NOMO-1 (cell line): ENCODE data around the gene PPP1R9B.

ENCODE experiments used
- DNase-seq, 2 experiments: peaks; one replicate each; lab custom pipeline; 2025; ENCODE audit not compliant: unreplicated experiment in 2 of 2; lab: John Stamatoyannopoulos, UW

Gene PPP1R9B

DNA sequence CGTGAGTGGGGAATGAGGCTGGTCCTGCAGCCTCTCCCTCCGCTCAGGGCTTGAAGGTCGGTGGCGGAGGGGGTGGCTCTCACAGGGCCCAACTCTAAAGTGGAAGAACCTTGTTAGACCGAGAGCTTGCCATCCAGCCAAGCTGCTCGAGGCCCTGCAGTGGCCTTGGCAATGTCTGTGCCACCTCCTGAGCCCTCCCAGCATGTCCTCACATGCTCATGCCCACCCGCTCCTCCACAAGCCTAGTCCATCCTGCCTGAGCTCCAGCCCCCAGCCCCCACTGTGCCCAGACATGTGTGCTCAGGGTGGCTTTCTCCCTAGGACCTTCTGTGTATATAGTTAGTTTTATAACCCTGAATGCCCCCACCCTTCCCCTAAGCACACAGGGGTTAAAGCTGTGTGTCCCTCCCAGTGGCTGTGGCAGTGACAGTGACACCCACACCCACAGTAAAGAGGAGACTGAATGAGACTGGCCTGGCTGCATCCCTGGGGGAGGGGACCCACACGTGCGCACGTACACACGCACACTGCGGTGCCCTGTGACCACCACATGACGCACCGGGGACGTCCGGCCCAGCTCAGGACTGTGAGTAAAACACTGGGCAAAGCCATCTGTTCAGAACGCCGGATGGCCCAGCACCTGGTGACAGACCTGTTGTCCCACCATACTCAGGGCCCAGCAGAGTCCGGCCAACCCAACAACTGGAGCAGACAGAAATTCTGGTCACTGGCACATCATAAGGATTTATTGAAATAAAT is 39.7 kb downstream of the PPP1R9B start:
- DNase-seq: no peak

DNA sequence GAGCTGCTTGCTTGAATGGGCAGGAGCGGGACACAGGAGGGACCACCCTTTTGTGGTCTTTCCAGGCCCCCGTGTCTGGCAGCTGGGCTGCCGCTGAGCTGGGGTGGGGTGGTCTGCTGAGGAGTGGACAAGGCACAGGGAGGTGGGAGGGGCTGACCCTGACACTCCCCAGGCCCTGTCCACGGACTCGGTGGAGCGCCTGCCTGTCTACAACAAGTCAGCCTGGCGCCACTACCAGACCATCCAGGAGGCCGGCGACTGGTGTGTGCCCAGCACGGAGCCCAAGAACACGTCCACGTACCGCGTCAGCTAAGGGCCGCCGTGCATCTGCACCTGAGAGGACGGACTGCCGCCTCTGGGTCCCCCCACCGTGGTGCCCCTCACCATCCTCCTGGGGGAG is 40.7 kb downstream of the PPP1R9B start:
- no peak for DNase-seq

DNA sequence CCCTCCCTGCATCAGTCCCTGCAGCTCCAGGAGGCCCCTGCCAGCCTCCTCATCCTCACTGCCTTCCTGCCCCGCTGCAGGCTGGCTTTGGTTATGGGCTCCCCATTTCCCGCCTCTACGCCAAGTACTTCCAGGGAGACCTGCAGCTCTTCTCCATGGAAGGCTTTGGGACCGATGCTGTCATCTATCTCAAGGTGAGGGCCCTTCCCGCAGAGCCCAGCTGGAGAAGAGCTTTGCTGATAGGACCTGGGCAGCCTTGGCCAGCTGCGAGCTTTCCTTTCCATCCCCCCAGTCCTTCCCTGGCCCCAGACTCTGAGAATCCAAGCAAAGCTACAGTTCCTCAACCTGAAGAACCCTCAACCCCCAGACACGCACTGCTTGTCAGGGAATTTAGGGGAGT is 41.3 kb downstream of the PPP1R9B start:
- no peak for DNase-seq

DNA sequence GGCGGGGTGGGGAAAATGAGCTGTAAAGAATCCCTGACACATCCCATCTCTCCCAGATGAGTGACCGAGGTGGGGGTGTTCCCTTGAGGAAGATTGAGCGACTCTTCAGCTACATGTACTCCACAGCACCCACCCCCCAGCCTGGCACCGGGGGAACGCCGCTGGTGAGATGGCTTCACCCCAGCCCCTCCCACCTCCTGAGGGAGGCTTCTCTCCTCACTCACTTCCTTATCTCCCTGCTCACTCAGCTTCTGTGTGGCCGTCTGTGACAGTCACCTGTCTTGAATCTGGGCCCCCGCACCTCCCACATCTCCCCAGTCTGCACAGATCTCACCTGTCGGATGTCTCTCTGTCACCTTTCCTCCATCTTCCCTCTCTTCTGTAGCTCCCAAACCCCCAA is 41.9 kb downstream of the PPP1R9B start:
- DNase-seq: no peak

DNA sequence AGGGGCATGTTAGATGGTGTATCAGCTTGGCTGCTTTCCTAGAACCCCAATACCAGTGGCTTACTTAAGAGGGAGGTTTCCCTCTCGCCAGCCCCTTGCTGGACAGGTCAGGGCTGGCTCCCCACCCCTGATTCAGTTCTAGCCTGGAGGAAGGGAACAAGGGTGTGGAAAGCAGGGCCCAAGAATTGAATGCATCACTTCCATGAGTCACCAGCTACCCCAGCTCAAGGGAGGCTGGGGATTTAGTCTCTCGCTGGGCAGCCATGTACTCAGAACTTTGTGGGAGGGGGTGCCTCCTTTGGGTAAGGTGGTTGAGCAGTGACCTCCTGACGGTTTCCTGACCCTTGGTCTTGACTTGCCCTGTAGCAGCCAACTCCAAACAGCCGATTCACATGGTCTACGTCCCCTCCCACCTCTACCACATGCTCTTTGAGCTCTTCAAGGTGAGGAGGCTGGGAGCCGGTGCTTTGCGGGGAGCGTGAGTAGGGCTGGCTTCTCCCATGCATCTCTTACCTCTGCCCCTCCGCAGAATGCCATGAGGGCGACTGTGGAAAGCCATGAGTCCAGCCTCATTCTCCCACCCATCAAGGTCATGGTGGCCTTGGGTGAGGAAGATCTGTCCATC is 42.6 kb downstream of the PPP1R9B start:
- DNase-seq: no peak

DNA sequence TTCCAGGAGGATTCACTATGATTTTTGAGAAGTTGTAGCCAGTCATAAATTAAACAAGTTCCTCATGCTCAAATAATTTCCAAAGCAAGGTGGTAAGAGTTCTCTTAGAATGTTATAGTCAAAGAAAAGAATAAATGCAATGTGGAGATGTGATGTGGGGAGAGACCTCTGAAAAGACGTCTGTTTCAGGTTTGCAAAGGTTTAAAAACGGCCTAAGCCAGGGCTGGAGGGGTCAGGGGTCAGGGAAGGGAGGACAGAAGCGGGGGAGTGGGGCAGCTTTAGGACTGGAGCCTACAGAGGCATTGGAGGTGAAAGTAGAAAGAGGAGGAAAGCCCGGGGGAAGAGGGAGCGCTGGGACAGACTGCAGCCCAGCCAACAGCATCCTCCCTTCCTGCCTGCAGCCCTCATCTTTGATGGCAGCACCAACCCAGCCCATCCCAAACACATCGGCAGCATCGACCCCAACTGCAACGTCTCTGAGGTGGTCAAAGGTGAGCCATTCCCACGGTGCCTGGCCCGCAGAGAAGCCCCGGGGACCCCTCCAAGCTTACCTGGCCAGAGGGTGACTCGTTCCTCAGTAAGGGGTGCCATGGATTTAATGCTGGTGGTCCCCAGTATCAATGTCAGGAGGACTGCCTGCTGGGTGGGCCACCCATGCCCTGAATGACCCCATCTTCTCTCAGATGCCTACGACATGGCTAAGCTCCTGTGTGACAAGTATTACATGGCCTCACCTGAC is 43.9 kb downstream of the PPP1R9B start:
- DNase-seq: no peak

DNA sequence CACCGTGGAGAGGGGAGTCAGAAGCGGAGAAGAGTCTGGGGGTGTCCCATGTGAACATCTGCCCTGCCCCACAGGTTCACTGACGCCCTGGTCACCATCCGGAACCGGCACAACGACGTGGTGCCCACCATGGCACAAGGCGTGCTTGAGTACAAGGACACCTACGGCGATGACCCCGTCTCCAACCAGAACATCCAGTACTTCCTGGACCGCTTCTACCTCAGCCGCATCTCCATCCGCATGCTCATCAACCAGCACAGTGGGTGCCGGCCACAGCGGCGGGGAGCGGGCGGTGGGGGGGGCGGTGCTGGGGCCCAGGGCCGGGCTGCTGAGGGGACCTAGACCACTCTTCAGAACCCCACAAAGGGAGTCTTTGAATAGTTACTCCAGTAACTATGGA is 44.7 kb downstream of the PPP1R9B start:
- no peak for DNase-seq

DNA sequence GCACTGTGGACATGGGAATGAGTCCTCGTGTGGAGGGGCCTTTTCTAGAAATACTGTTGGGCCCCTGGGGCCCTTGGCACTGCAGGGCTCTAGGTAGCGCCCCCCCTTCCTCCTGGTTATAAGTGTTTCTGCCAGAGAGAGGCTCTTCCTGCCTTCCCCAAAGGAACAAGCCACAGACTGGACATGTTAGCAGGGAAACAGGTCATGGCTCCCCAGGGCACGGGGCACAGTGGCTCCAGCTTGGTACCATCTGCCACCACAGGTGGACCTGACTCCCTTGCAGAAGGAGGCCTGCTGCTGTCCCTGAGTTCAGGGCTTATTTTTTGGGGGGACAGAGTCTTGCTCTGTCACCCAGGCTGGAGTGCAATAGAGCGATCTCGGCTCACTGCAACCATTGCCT is 46.5 kb downstream of the PPP1R9B start:
- DNase-seq: no peak

DNA sequence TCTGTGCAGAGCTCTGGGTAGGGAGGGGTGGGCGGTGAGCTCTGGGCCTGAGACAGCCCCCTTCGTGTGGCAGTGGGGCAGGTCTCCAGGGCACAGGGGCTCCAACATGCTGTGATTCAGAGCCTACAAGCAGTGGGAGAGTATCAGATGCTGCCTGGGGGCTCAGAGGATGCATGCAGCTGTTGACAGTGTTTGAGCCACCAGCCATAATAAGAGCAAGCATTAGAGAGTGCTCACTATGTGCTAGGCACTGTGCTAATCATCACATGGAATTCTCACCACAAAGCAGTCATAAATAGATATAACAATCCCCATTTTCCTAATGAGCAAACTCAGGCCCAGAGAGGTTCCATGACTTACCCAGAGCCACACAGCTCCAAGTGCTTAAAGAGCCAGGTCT is 47.2 kb downstream of the PPP1R9B start:
- no peak for DNase-seq

DNA sequence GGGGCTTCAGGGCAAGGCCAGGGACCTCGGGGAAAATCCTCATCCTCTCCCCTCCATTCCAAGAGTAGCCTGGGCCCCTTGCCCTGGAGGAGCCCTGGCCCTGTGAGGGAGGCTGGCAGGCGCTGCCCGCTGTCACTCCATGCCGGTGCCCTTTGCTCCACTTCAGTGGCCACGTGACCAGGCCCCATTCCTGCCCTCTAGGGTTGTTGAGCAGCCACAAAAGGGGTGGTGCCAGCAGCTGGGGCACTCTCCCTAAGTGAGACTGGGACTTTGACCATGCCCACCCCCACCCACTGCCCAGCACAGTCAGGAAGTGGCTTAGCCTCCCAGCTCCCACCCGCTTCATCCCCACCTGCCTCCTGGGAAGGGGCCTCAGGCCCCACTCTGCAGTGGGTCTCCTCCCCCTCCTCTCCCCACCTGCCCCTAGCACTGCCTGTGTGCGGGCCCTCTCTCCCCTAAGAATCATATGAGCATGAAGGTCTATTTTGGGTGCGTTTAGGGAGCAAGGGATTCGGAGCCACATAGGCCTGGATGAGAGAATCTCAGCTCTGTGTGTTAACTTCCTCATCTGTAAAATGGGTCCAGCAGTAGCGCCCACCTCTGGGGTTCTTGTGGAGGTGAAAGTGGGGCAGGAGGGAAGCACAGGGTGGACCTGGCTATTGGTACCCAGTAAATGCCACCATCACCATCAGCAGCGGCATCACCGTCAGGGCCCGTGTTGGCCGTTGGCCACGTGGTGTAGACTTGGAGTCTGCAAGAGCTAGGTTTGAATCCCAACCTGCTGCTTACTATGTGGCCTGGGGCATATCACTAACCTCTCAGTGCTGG is 48.1 kb downstream of the PPP1R9B start:
- no peak for DNase-seq

DNA sequence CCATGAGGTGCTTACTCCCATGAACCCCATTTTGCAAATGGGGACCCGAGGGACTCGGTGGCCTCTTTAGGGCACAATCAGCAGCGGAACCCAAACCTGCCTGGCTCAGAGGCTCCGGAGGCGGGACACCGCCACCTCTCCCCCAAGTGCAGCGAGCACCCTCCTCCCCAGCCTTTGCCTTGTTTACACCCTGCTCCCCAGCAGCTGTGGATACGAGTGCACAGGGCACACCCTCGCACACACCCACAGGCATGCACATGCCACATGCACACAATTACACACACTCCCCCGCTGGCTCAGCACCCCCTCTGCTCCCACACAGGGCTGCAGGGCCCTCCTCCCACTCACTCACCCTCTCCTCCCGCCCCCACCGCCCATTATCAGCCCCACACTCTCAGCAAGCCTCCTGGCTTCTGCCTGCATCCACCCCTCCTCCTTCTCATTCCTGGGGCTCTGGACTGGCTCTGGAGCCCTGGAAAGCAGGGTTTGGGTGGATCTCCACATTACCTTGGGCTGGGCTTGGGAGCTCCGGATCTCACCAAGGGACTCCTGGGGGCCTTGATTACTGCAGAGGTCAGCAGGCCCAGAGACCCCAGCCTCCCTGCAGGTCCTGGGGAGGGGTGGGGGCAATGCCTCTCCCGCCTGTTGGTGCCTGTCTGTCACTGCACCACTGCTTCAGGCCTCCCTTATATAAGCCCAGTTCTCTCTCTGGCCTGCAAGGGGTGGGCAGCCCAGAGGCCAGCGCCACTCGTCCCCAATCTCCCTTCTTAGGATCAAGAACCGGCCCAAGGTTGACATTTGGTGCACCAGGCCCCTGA is 48.9 kb downstream of the PPP1R9B start:
- no peak for DNase-seq

DNA sequence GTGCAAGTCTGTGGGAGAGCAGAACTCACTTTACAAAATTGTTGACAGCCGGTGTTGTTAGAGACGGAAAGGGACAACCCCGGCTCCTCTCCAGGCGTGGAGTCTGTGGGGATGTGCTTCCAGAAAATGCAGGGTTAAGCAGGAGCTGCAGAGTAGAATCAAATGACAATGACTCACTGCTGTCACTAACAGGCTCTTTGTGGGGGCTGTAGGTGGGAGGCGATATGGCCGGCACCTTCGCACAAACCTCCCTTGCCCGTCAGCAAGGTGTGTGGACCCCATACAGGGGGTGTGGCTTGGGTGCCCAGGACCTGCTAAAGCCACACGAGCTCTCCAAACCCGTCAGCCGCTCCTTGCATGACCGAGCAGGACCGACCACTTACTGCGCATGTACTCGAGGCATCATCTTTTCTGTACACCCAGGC is 49.5 kb downstream of the PPP1R9B start:
- no peak for DNase-seq

DNA sequence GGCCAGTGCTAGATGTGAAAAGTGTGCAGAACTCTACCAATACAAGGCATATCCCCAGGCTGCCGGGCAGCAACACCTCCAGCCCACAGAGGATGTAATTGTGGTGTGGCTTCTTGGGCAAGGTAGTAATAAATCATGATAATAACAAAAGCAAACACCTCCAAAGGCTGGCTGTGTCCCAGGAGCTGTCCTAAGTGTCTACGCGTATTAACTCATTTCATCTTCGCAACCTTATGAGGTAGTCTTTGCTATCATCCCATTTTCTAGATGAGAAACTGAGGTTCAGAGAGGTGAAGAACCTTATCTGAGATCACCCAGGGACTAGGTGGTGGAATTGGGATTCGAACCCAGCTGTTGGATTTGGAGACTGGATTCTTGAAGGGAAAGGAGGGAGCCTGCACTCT is 50.0 kb downstream of the PPP1R9B start:
- DNase-seq: no peak

DNA sequence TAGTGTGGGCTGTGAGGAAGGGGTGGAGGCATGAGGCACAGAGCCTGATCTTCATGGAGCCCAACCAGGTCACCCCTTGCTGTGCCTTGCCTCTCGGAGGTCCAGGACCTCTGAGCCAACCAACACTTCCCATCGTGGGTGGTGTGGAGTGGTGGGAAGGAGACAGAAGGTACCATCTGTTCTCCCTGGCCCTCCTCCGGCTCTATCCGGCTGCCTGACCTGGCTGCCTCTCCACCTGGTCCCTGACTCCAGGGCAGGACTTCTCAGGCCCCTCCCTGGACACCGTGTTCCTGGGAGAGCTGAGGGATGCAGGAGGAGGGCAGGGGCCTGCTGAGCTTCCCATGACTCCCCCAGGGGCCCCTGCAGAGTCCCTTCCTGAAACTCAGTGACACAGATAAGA is 51.5 kb downstream of the PPP1R9B start:
- no peak for DNase-seq

DNA sequence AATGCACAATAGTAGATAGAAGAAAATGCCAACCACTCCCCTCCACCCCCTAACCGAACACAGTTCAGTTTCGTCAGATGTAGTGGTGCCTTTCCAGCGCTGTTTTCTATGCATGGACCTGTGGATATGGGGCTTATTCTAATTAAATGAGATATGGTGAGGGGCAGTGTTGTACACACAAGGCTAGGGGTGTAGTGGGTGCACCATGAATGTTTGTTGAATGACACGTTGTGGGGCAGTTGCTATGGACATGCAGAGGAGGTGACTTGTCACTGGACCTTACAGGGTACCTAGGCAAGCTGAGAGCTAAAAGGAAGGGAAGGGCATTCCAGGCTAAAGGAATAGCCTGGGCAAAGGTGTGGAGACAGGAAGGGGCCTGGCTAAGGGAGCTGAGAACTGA is 51.9 kb downstream of the PPP1R9B start:
- no peak for DNase-seq

DNA sequence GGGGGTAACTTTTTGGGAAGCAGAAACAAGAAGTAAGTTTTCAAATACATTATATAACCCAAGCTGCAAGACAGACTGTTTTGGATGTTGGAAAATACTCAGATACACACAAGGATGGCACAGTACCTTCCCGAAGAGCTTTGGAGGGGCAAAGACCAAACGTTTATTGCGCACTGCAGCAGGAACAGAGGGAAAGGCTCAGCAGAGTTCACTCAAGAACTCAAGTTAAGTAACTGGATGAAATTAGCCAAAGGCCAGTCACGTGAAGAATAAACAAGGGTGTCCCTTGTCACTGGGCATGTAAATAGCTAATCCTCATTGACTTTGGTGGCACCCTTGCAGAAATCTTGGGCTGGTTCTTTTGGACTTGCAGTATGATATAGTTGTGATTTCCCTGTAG is 52.6 kb downstream of the PPP1R9B start:
- no peak for DNase-seq

DNA sequence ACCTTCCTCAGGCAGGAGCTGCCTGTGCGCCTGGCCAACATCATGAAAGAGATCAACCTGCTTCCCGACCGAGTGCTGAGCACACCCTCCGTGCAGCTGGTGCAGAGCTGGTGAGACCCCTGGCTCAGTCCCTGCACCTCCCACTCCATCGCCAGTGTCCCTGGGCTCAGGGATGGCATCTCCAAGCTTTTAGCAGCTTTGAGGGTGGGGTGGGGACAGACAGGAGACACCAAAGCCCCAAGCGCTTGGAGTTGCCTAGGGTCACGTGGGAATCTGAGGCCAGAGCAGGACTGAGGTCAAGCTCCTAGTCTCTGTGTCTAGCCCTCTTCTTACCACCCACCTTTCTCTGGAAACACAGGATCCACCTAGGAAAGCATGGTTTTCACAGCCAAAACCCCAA is 53.0 kb downstream of the PPP1R9B start:
- no peak for DNase-seq

DNA sequence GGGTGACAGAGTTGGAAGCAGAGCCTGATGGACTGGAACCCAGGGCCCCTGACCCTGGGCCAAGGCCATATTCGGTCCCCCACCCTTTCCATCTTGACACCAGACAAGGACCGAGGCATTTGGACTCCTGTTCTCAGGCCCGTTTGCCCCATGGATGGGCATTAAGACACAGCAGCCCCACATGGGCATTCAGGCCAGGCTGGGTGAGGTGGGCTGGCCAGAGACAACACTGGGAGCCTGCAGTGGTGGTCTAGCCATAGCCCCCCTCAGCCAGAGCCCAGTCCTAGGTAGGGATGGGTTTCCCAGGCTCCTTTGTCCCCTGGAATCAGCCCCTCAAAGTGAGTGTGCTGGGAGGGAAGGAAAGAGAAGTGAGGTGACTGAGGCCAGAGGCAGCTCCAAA is 53.7 kb downstream of the PPP1R9B start:
- DNase-seq: no peak

DNA sequence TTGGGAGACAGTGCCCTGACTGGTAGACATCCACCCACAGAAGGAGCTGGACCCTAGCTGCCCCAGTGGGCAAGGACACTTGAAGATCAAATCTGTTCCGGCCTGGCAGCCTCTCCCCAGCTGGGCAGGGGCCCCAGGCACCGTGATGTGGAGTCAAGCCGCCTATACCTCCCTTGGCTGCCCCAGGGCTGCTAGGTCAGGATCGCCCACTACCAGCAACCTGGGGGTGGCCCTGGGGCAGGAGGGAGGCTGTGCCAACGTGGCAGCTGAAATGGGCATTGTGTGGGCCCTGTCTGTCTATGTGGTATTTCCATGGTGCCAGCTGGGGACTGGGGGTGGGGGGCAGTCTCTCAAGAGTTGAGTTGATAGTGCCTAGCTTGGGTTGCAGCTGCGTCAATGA is 54.4 kb downstream of the PPP1R9B start:
- DNase-seq: no peak

DNA sequence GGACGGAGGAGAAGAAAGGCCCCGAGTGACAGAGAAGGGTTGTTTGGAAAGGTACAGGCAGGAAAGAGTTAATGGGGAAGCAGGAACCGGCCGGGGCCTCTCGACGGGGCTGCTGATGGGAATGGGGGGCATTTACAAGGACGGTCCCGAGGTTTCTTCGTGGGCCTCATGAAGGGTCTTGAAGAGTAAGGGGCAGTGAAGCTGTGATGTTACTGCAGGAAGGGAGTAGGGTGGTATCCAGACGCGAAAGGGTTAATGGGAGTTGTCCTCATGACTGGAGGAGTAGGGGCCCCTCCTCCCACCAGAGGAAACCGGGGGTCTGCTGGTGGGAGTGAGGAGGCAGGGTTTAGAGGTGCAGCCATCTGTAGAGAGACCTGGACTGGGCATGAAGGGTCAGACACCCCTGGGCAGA is 54.8 kb downstream of the PPP1R9B start:
- no peak for DNase-seq
